GM11168 (cell line): ENCODE results near the gene MFAP3L.

Experiments
- in situ Hi-C: fragments of 300-500 bp; cut with MboI; formaldehyde crosslinking; loops from one replicate; pipeline ENCODE4 v1.12.0; 2022; ENCODE audit warnings: low sequenced_read_pairs; ENCODE audit not compliant: unreplicated experiment

The MFAP3L gene

GRCh38 chr4:169998981-169999380 lies 27.2 kb downstream of the MFAP3L start:
- in situ Hi-C loops, result no loop called here

- in situ Hi-C loops, result no loop called here
Observed at GRCh38 chr4:169996379-169997240, 29.6 kb downstream of the MFAP3L start.

GRCh38 chr4:169993531-169993930 lies 32.7 kb downstream of the MFAP3L start:
- in situ Hi-C loops, result no loop called here

GRCh38 chr4:169988252-169988651 lies 37.9 kb downstream of the MFAP3L start:
- in situ Hi-C loops, result no loop called here

GRCh38 chr4:169987327-169988228 lies 38.6 kb downstream of the MFAP3L start:
- in situ Hi-C loops, result no loop called here

GRCh38 chr4:169986369-169986768 lies 39.8 kb downstream of the MFAP3L start:
- in situ Hi-C loops, result no loop called here

GRCh38 chr4:169985881-169986280 lies 40.3 kb downstream of the MFAP3L start:
- in situ Hi-C loops, result no loop called here

- in situ Hi-C loops, result no loop called here
Observed at GRCh38 chr4:169984745-169985144, 41.5 kb downstream of the MFAP3L start.

- in situ Hi-C loops, result no loop called here
Observed at GRCh38 chr4:169984173-169984572, 42.0 kb downstream of the MFAP3L start.

GRCh38 chr4:169976951-169977350 lies 49.2 kb downstream of the MFAP3L start:
- in situ Hi-C loops, result no loop called here

GRCh38 chr4:169975838-169976796 lies 50.1 kb downstream of the MFAP3L start:
- in situ Hi-C loops, result no loop called here

- in situ Hi-C loops, result no loop called here
Observed at GRCh38 chr4:169975131-169975837, 50.9 kb downstream of the MFAP3L start.

- in situ Hi-C loops, result no loop called here
Observed at GRCh38 chr4:169971456-169972015, 54.7 kb downstream of the MFAP3L start.

GRCh38 chr4:169968999-169969398 lies 57.2 kb downstream of the MFAP3L start:
- in situ Hi-C loops, result no loop called here

- in situ Hi-C loops, result no loop called here
Observed at GRCh38 chr4:169963998-169964397, 62.2 kb downstream of the MFAP3L start.

GRCh38 chr4:169959254-169959653 lies 66.9 kb downstream of the MFAP3L start:
- in situ Hi-C loops, result no loop called here

- in situ Hi-C loops, result no loop called here
Observed at GRCh38 chr4:169958629-169959028, 67.6 kb downstream of the MFAP3L start.

- in situ Hi-C loops, result no loop called here
Observed at GRCh38 chr4:169957785-169958184, 68.4 kb downstream of the MFAP3L start.
